Astrocyte of the hippocampus (primary cell): ENCODE data around the gene ANO6.

Source experiments
- DNase-seq: peaks from one replicate; pipeline ENCODE4 v3.0.0; 2011; ENCODE audit warnings: low read depth, low spot score

Gene ANO6

GRCh38 chr12:45406988-45407850 lies 191.3 kb downstream of the ANO6 start:
- DNase-seq = no peak

DNA sequence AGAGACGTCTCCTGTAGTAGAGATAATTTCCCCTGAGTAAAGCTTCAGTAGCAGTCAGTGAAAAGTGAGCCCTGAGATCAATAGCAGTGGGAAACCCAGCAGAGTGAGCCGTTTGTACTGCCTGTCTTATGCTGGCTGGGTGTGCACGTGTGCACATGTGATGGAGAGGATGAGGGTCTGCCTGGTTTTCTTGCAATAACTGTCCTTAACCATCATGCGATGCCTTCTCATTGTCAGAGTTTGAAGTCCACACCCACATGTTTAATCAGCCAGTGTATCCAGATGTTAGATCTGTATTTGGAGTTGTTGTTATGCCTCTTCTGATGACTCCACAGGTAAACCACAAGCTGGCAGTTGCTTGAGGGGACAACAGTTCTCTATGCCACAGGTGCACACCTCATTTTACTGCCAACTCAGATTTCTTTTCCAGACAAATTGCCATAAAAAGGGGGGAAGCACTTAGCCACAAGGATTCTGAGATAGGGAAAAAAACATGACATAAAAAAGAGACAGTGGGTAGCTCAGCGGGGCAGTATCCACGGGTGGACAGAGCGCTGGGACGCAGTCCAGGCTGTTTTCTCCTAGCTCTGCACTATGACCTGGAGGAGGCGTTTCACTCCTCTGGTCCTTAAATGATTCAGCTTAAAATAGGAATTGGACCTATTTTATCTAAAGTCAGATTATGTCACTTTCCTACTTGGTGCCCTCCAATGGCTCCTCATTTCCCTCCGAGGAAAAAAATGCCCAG lies 192.3 kb downstream of the ANO6 start:
- DNase-seq = no peak

GRCh38 chr12:45408729-45409114 lies 192.8 kb downstream of the ANO6 start:
- no peak for DNase-seq

- peak; percentile 85 for DNase-seq
Measured at GRCh38 chr12:45409966-45410365, 194.1 kb downstream of the ANO6 start.

- DNase-seq = no peak
Measured at GRCh38 chr12:45411626-45412025, 195.7 kb downstream of the ANO6 start.

- peak; percentile 92 for DNase-seq
Measured at GRCh38 chr12:45415393-45415817, 199.5 kb downstream of the ANO6 start.

GRCh38 chr12:45416126-45416525 lies 200.2 kb downstream of the ANO6 start:
- no peak for DNase-seq

DNA sequence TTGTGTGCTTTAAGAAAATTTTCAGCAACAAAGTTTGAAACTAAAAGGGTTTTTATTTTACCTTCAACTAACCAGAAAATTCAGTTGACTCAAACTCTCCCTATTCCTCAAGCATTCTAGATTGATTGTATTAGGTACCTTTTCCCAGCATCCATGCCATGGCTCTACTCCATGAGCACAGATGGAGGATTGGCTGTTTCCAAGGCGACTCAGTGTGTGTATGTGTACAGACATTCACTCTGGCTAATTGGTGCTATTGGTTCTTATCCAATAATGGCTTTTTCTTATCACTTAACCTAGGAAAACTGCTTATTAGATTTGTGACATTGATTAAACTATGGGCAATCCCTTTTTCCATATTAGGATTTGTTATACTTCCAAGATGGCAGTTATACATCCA lies 202.6 kb downstream of the ANO6 start:
- no peak for DNase-seq

DNA sequence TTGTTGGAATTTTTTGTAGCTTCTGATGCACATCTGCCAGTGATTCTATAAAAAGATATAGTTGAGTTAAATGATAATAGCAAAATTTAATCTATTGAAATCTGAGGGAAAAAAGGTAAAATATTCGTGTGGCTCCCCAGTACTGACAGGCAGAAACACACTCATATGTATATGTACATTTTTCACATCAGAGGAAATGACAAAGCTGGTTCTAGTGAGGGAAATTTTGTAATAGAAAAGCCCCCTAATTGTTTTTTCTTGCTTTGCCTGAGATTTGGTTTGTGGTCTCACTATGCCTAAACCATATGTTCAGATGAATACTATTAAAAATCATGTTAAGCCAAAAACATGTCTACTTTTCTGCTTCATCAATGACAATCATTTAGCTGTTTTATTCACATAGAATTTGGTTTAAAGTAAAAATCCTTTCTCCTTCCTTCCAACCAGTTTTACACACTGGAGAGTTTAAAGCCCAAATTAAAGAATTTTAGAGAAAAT lies 203.5 kb downstream of the ANO6 start:
- DNase-seq = no peak

DNA sequence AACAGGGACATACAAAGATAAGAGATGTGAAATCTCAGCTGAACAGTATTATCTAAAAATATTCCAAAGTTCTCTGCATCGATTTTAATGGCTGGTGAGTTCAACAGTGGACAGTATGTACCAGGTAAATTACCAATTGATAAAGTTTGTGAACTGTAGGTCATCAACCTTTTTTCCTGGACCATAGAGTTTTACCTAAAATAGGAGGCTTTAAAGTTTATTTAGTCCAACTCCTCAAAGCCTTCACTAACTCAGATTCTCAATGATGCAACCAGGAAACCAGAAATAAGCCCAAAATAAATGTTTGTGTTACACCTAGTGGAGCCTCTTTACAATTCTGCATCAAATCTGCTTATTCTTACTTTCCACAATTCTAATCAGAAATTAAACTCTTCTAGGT lies 205.8 kb downstream of the ANO6 start:
- DNase-seq = no peak

DNA sequence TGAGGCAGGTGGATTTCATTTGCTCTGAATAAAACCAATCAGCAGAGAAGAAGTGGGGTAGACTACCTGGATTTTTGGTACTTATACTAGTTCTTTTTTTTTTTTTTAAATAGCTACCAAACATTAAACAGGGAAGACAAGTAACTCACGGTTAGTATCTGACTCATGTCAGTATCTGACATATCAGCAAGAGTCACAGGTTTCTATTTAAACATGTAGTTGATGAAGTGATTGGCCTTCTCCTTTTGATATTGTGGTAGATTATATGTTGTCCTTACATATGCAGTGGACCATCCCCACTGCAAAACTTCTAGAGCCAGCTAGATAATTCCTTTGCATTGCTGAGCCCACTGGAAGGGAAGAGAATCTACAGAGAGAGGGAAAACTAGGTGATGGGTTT lies 208.0 kb downstream of the ANO6 start:
- DNase-seq = no peak

- peak; percentile 56 for DNase-seq
Measured at GRCh38 chr12:45425426-45425825, 209.5 kb downstream of the ANO6 start.

DNA sequence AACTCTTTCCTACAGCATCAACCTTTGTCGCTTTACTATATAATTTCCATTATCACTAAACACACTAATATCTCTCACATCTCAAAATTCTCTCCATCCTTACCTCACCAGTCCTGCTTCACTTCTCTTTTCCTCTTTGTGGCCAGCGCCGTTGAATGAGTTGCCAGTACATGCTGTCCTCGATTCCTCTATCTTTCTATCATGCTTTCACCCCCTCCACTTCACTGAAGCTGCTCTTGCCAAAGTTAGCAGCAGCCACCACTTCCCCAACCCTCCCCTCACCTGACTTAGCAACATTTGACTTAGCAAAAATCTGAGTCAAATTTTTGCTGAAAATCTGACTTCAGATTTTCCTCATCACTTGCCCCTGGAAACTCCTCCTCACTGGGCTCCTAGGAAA lies 210.4 kb downstream of the ANO6 start:
- no peak for DNase-seq

GRCh38 chr12:45427042-45427441 lies 211.1 kb downstream of the ANO6 start:
- DNase-seq = no peak

- no peak for DNase-seq
Measured at GRCh38 chr12:45429831-45430230, 213.9 kb downstream of the ANO6 start.

- DNase-seq = no peak
Measured at GRCh38 chr12:45431126-45431525, 215.2 kb downstream of the ANO6 start.

DNA sequence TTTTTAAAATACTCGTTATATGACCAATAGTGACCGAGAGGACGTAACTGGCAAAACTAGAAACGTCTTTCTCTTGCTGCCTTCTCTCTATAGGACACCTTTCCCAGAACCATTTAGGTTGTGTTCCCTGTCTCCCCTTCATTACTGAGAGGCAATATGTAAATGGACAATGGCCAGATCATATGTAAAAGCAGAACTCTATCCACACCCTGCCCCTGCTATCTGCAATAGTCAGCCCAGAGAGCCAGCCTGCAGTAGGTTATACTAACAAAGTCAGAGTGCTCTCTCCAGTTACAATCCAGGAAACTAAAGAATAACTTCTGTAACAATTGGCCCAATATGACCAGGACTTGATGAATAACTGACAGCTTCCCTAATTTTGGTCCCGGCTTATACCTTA lies 216.8 kb downstream of the ANO6 start:
- DNase-seq = no peak

- peak; percentile 53 for DNase-seq
Measured at GRCh38 chr12:45433441-45433868, 217.6 kb downstream of the ANO6 start.

GRCh38 chr12:45434094-45434493 lies 218.2 kb downstream of the ANO6 start:
- DNase-seq = no peak

- DNase-seq = peak; percentile 18
Measured at GRCh38 chr12:45435945-45436710, 220.2 kb downstream of the ANO6 start.

DNA sequence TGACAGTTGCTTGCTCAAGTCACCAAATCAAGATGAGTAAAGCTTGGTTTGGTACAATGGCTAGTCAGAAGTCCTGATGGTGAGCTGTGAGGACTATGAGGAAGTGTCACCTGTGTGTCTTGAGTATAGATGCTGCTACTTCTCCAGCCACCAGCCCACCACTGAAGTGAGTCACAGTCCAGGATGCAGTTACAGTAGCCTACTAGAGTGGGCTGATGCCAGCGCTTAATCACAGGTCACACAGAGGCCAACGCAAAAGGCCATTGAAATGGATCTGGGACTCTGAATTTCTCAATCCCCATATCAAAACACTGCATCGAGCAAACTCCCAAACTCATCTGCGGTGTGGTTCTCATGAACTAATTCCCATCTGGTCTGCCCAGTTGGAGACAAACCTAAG lies 223.1 kb downstream of the ANO6 start:
- DNase-seq = peak; percentile 29

GRCh38 chr12:45446013-45446412 lies 230.1 kb downstream of the ANO6 start:
- no peak for DNase-seq
